GM19023 (cell line): Measurements from ENCODE around the gene LSG1.
A peak's percentile ranks its signal among the peaks of the same experiment; 100 is the strongest.
"Not testable (repeated sequence)": the region's sequence is repeated elsewhere in the genome, so short reads cannot be mapped to it uniquely, and the experiment has no call there.

Experiments
- ATAC-seq: cut with Tn5 transposase; IDR thresholded peaks from one replicate; pipeline ENCODE4 v1.9.1; 2021; ENCODE audit warnings: mild to moderate bottlenecking, moderate library complexity; ENCODE audit not compliant: unreplicated experiment

Gene LSG1

GRCh38 chr3:194658477-194659242 is 13.3 kb downstream of the LSG1 start:
- no peak for ATAC-seq

DNA sequence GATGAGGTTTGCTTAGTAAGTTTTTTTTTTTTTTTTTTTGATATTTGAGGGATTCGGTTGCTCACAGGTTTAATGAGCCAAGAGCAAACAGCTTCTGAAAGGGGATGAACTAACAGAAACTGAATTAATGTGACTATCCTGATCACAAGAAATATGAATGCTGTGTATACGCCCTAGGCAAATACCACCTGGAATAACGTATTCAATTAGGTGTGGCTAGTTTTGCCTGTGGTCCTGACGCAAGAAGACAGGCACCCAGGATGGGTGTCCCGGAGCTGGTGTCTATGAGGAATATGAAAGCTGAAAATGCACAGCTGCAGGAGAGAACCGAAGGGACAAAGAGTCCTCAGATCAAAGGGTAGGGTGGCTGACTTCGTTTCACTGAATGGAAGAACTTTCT is 14.6 kb downstream of the LSG1 start:
- no peak for ATAC-seq

GRCh38 chr3:194654443-194654842 is 17.5 kb downstream of the LSG1 start:
- peak; percentile 81 for ATAC-seq

DNA sequence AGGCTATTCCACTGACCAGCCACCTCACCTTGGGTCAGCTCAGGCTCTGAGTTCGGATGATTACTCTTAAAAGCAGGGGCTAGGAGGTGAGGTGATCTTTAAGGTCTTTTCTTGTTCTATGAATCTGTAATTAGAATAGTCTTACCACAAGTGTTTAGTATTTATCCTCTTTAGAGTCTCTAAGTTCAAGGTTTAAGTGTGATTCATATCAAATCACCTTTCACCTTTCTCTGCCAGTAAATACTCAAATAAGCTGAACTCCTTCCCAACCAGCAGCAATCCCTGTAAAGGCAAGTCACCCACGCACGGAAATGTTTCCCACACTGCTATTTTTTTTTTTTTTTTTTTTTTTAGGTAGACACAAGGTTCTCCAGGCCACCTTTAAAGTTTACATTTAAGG is 24.2 kb downstream of the LSG1 start:
- ATAC-seq, result no peak

GRCh38 chr3:194642769-194643168 is 29.2 kb downstream of the LSG1 start:
- no peak for ATAC-seq

GRCh38 chr3:194640829-194641228 is 31.2 kb downstream of the LSG1 start:
- no peak for ATAC-seq

GRCh38 chr3:194638991-194639605 is 32.9 kb downstream of the LSG1 start:
- no peak for ATAC-seq

- ATAC-seq, result no peak
Measured at GRCh38 chr3:194637541-194638400, 34.2 kb downstream of the LSG1 start.

DNA sequence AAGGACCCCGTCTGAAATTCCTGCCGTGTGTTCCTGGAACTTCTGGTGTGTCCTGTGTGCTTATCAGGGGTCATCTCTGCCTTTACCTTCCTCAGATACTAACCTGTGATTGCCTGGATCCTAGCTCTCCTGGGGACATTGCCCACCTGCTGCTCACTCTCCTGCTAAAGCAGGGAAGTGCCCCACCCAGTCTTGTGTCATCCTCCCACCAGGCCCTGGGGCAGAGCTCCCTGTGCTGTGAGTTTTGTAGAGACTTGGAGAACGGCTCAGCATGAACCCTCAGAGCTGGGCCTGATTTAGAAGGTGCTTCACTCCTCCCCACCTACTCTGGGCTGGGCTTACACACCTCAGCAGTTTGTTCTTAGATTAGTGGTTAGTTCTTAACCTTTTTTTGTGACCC is 34.9 kb downstream of the LSG1 start:
- no peak for ATAC-seq

DNA sequence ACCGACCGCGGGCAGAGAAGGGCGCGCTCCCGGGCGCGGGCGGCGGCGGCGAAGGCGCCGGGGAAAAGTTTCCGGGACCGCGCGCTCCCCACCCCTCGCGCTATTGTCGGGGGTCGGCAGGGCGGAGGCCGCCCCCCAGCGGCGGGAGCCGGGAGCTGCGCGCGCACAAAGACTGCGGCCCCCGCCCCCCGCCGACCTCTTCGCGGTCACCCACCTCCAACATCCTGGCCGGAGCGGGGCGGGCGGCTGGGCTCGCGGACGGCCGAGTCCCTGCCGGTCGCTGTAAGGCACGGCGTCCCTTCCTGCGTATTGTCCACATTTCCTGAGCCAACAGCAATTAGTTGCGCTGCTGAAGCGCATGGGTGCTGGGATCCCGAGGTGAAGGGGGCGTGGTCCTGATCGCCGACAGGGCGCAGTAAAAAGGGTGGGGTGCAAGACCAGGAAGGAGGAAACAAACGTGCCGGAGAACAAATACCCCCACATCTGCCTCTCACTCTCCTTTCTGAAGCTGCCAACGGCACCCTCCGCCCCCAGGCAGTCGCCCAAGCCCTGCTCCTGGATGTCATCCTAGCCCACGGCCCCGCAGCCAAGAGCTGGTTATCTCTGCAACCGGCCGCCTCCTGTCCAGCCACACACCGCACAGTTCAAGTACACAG is 38.5 kb downstream of the LSG1 start, which contains the start of gene TMEM44:
TMEM44 (minus strand) TSS at position 71 of the 656 bp plus-strand sequence. CDS start 204 bp downstream, outside the sequence.
- peak; percentile 79 for ATAC-seq

GRCh38 chr3:194632809-194633348 is 39.1 kb downstream of the LSG1 start:
- ATAC-seq, result peak; percentile 56

- ATAC-seq, result no peak
Measured at GRCh38 chr3:194632226-194632808, 39.7 kb downstream of the LSG1 start.

DNA sequence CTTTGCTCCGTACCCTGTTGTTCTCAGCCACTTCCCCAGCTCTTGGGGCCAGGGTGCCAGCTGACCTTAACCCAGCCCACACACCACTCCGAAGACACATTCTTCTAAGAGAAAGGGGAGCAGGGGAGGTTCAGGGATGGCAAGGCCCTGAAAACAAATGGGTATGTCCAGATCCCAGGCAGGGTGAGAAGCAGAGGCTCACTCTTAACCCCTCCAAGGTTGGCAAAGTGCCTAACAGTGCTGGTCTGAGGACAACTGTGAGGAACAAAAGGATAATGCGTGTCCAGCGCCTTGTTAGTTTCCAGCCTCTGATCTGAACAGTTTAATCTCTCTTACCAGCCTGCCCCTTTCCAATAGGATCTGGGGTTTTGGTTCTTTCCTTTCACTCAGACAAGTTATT is 40.3 kb downstream of the LSG1 start:
- ATAC-seq, result no peak

GRCh38 chr3:194630681-194631080 is 41.3 kb downstream of the LSG1 start:
- not testable (repeated sequence) for ATAC-seq

DNA sequence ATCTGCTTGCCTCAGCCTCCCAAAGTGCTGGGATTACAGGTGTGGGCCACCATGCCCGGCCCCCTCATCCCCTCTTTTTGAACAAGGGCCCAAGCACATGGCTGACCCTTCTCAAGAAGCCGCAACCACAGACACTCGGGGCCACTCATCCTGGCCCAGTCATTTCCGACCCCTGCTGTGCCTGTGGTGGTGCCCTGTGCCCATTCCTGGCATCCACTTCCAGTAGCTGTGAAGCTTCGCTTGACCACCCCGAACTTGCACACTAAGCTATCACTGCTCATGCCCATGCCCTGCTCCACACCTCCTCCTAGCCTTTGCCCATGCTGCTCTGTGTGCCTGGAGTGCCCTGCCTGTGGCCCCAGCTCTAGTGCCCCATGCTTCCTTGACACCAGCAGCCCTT is 47.0 kb downstream of the LSG1 start:
- ATAC-seq, result no peak

GRCh38 chr3:194623449-194624290 is 48.3 kb downstream of the LSG1 start:
- ATAC-seq, result no peak

DNA sequence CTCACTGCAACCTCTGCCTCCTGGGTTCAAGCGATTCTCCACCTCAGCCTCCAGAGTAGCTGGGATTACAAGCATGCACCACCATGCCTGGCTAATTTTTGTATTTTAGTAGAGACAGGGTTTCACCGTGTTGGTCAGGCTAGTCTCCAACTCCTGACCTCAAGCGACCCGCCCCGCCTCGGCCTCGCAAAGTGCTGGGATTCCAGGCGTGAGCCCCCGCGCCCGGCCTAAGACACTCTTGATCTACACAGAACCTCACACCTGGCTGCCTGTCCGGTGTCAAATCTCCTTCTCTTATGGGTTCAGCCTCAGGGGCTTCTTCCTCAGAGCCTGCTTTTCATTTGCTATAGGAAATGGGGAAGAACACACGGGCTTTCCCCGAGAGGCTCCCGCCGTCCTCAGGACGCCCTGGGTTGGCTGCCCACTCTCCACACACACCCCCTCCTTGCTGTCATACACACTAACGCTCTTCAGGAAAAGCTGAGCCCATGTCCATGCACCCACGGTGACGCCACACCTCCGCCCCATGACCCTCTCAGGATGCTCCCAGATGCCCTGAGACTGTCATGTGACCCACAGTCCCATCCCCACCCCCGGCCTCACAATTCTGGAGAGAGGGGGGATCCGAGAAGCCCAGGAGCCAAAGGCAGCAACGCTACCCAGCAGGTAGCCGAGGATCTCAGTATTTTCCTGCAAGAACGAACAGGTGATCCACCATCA is 49.2 kb downstream of the LSG1 start:
- ATAC-seq, result no peak

DNA sequence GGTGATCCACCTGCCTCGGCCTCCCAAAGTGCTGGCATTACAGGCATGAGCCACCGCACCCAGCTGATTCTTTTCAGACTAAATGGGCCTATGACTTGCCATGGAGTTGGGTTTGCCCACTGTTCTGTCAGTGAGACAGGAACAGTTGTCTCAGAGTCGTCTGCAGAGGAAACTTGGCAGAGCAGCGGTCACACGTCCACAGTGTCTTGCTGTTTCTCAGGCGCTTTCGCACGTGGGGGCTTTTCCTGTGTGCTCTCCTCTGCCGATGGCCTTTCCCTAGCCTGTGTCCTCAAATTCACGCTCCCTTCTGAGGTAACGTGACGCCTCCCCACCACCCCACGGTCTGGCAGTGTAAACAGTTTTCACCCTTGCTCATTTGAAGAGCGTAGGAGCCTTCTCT is 50.0 kb downstream of the LSG1 start:
- no peak for ATAC-seq

GRCh38 chr3:194620196-194620595 is 51.8 kb downstream of the LSG1 start:
- no peak for ATAC-seq
